Measurements from ENCODE around the gene SLC1A2.
A peak's percentile ranks its signal among the peaks of the same experiment; 100 is the strongest.

SLC1A2 gene

GRCh38 chr11:35210876-35211546 is 208.3 kb downstream of the SLC1A2 start:
- ATAC-seq: no peak
- peaks cover 3% of the 10 kb centered on the region for H3K9me3 Mint-ChIP-seq
- H3K36me3 Mint-ChIP-seq: peaks cover 88% of the 10 kb centered on the region
- peaks cover 48% of the 10 kb centered on the region for H3K4me1 Mint-ChIP-seq
- H3K27ac Mint-ChIP-seq: peak overlapping the region; percentile 81
- no peaks in the 10 kb centered on the region for H3K27me3 Mint-ChIP-seq
- H3K4me3 Mint-ChIP-seq: peak overlapping the region; percentile 44

GRCh38 chr11:35208795-35209194 is 210.6 kb downstream of the SLC1A2 start:
- Mint-ChIP-seq H3K4me1 (peaks cover 43% of the 10 kb centered on the region), H3K36me3 (peaks cover 84% of the 10 kb centered on the region), H3K9me3 (peaks cover 3% of the 10 kb centered on the region), H3K27me3 (no peaks in the 10 kb centered on the region), H3K27ac (no peak overlapping the region), H3K4me3 (no peak overlapping the region)
- no peak for ATAC-seq

- Mint-ChIP-seq H3K36me3 (peaks cover 78% of the 10 kb centered on the region), H3K4me1 (peaks cover 36% of the 10 kb centered on the region), H3K27me3 (no peaks in the 10 kb centered on the region), H3K4me3 (no peak overlapping the region), H3K9me3 (peaks cover 3% of the 10 kb centered on the region), H3K27ac (no peak overlapping the region)
- no peak for ATAC-seq
These were observed 211.6 kb downstream of the SLC1A2 start for GRCh38 chr11:35207471-35208403.

GRCh38 chr11:35206616-35207015 is 212.7 kb downstream of the SLC1A2 start:
- ATAC-seq: no peak
- no peak overlapping the region for H3K4me3 Mint-ChIP-seq
- H3K9me3 Mint-ChIP-seq: peaks cover 3% of the 10 kb centered on the region
- H3K4me1 Mint-ChIP-seq: peaks cover 24% of the 10 kb centered on the region
- H3K27me3 Mint-ChIP-seq: no peaks in the 10 kb centered on the region
- H3K27ac Mint-ChIP-seq: no peak overlapping the region
- peaks cover 76% of the 10 kb centered on the region for H3K36me3 Mint-ChIP-seq

GRCh38 chr11:35204614-35205013 is 214.7 kb downstream of the SLC1A2 start:
- Mint-ChIP-seq H3K27me3 (no peaks in the 10 kb centered on the region), H3K9me3 (peaks cover 3% of the 10 kb centered on the region), H3K4me3 (no peak overlapping the region), H3K27ac (no peak overlapping the region), H3K36me3 (peaks cover 76% of the 10 kb centered on the region), H3K4me1 (peaks cover 15% of the 10 kb centered on the region)
- no peak for ATAC-seq
